Epidermal melanocyte (primary cell): ENCODE data around the gene SRP9.

Experiments
- DNase-seq: peaks from one replicate; pipeline ENCODE4 v3.0.0; 2011; ENCODE audit warnings: low spot score; ENCODE audit not compliant: insufficient read length

The SRP9 gene

GRCh38 chr1:225838793-225839192 lies 61.2 kb downstream of the SRP9 start:
- DNase-seq: no peak
